RWPE2 (cell line): ENCODE data around the gene PHLDB3.
"Not testable (repeated sequence)": the region's sequence is repeated elsewhere in the genome, so short reads cannot be mapped to it uniquely, and the experiment has no call there.

Experiments
- ATAC-seq: fragments of 200-7000 bp; cut with Tn5 transposase; 3 replicates; pipeline ENCODE4 v1.9.1; 2021; ENCODE audit warnings: low read depth
- DNase-seq: peaks from one replicate; pipeline ENCODE4 v3.0.0-alpha.2; 2020; ENCODE audit warnings: low spot score
- H3K27ac ChIP-seq: fragments of 450-650 bp; 2 replicates; pipeline ENCODE4 v1.5.1; 2017; ENCODE audit warnings: mild to moderate bottlenecking; ENCODE audit not compliant: poor library complexity, severe bottlenecking
- H3K27me3 ChIP-seq: fragments of 250-450 bp; sonication (Bioruptor Pico); 2 replicates; pipeline ENCODE4 v1.5.1; 2021; ENCODE audit warnings: mild to moderate bottlenecking, moderate library complexity; ENCODE audit not compliant: insufficient read depth, poor library complexity, severe bottlenecking
- H3K36me3 ChIP-seq: fragments of 250-450 bp; sonication (Bioruptor Pico); 2 replicates; pipeline ENCODE4 v1.5.1; 2020; ENCODE audit warnings: low read depth, mild to moderate bottlenecking, moderate library complexity
- H3K4me1 ChIP-seq: fragments of 250-450 bp; sonication (Bioruptor Pico); 2 replicates; pipeline ENCODE4 v1.5.1; 2021; ENCODE audit warnings: mild to moderate bottlenecking, moderate library complexity; ENCODE audit not compliant: insufficient read depth, poor library complexity, severe bottlenecking
- H3K4me3 ChIP-seq: fragments of 250-450 bp; sonication (Bioruptor Pico); 2 replicates; pipeline ENCODE4 v1.5.1; 2021; ENCODE audit warnings: mild to moderate bottlenecking, moderate library complexity; ENCODE audit not compliant: severe bottlenecking
- H3K9me3 ChIP-seq: fragments of 250-450 bp; sonication (Bioruptor Pico); 2 replicates; pipeline ENCODE4 v1.5.1; 2021; ENCODE audit warnings: mild to moderate bottlenecking, moderate library complexity; ENCODE audit not compliant: severe bottlenecking
- CTCF ChIP-seq: fragments of 450-650 bp; IDR thresholded peaks from one replicate; pipeline ENCODE4 v1.5.1; 2017; ENCODE audit warnings: mild to moderate bottlenecking, moderate library complexity; ENCODE audit not compliant: poor library complexity, severe bottlenecking

The PHLDB3 gene

GRCh38 chr19:43551399-43552197 is 47.1 kb upstream of the PHLDB3 start:
- H3K27me3 ChIP-seq = no peaks in the 10 kb centered on the region
- DNase-seq (no peak), ATAC-seq (no peak)
- H3K4me3 ChIP-seq = no peak overlapping the region
- H3K9me3 ChIP-seq = no peaks in the 10 kb centered on the region
- peaks cover 54% of the 10 kb centered on the region for H3K36me3 ChIP-seq
- H3K27ac ChIP-seq = no peak overlapping the region
- no peaks in the 10 kb centered on the region for H3K4me1 ChIP-seq
- no peak for TF ChIP-seq CTCF

- Histone ChIP-seq H3K4me1 (no peaks in the 10 kb centered on the region), H3K27me3 (no peaks in the 10 kb centered on the region), H3K27ac (no peak overlapping the region), H3K4me3 (no peak overlapping the region), H3K36me3 (peaks cover 37% of the 10 kb centered on the region), H3K9me3 (no peaks in the 10 kb centered on the region)
- no peak for DNase-seq
- no peak for ATAC-seq
- no peak for TF ChIP-seq CTCF
Measured at GRCh38 chr19:43548706-43549105, 44.2 kb upstream of the PHLDB3 start.

GRCh38 chr19:43547926-43548325 is 43.4 kb upstream of the PHLDB3 start:
- not testable (repeated sequence) for ATAC-seq, H3K9me3 ChIP-seq, DNase-seq, H3K27me3 ChIP-seq, H3K4me3 ChIP-seq, H3K4me1 ChIP-seq, H3K27ac ChIP-seq
- peaks cover 36% of the 10 kb centered on the region for H3K36me3 ChIP-seq

- H3K36me3 ChIP-seq = peaks cover 35% of the 10 kb centered on the region
- no peaks in the 10 kb centered on the region for H3K4me1 ChIP-seq
- DNase-seq = no peak
- no peak for ATAC-seq
- no peaks in the 10 kb centered on the region for H3K9me3 ChIP-seq
- no peaks in the 10 kb centered on the region for H3K27me3 ChIP-seq
- no peak overlapping the region for H3K4me3 ChIP-seq
- no peak for TF ChIP-seq CTCF
- no peak overlapping the region for H3K27ac ChIP-seq
Measured at GRCh38 chr19:43546581-43546980, 42.0 kb upstream of the PHLDB3 start.

GRCh38 chr19:43545981-43546380 is 41.4 kb upstream of the PHLDB3 start:
- Histone ChIP-seq H3K9me3 (no peaks in the 10 kb centered on the region), H3K27me3 (no peaks in the 10 kb centered on the region), H3K36me3 (peaks cover 33% of the 10 kb centered on the region), H3K27ac (no peak overlapping the region), H3K4me1 (no peaks in the 10 kb centered on the region), H3K4me3 (no peak overlapping the region)
- TF ChIP-seq CTCF = no peak
- no peak for DNase-seq
- no peak for ATAC-seq
